Smooth muscle cell (in vitro differentiated cells): ENCODE results near the gene FMNL3. TPM values are rescaled to one million over a fixed set of nuclear protein-coding genes. Genes with fewer than 3 reads are reported as not detected.

Experiments
- DNase-seq: peaks from one replicate; lab custom pipeline; 2025; ENCODE audit not compliant: unreplicated experiment; lab: John Stamatoyannopoulos, UW
- H2AFZ ChIP-seq: fragments of 200-600 bp; sonication (generic); 2 replicates; pipeline ENCODE4 v1.6.0; 2016; ENCODE audit warnings: antibody characterized with exemption, low read depth, mild to moderate bottlenecking
- H3F3A ChIP-seq: fragments of 200-600 bp; sonication (generic); 2 replicates; pipeline ENCODE4 v1.6.0; 2017; ENCODE audit warnings: antibody characterized with exemption, low read depth
- H3K27ac ChIP-seq: fragments of 200-600 bp; sonication (generic); 2 replicates; pipeline ENCODE4 v1.5.1; 2016; ENCODE audit warnings: low read depth, mild to moderate bottlenecking
- H3K27me3 ChIP-seq: fragments of 200-600 bp; sonication (generic); 2 replicates; pipeline ENCODE4 v1.6.1; 2016; ENCODE audit warnings: low read depth, mild to moderate bottlenecking
- H3K36me3 ChIP-seq: fragments of 200-600 bp; sonication (generic); 2 replicates; pipeline ENCODE4 v1.5.1; 2016; ENCODE audit warnings: low read depth
- H3K4me1 ChIP-seq: fragments of 200-600 bp; sonication (generic); 2 replicates; pipeline ENCODE4 v1.5.1; 2016; ENCODE audit warnings: low read depth
- H3K4me2 ChIP-seq: fragments of 200-600 bp; sonication (generic); 2 replicates; pipeline ENCODE4 v1.6.0; 2016; ENCODE audit warnings: mild to moderate bottlenecking
- H3K4me3 ChIP-seq: fragments of 200-600 bp; sonication (generic); 2 replicates; pipeline ENCODE4 v1.5.1; 2016; ENCODE audit warnings: mild to moderate bottlenecking
- H3K79me2 ChIP-seq: fragments of 200-600 bp; sonication (generic); 2 replicates; pipeline ENCODE4 v1.6.0; 2016; ENCODE audit warnings: low read depth, mild to moderate bottlenecking
- H3K9ac ChIP-seq: fragments of 200-600 bp; sonication (generic); 2 replicates; pipeline ENCODE4 v1.6.0; 2016; ENCODE audit warnings: low read depth
- H3K9me3 ChIP-seq: fragments of 200-600 bp; sonication (generic); replicated peaks from 2 replicates; pipeline ENCODE4 v1.5.1; 2016; ENCODE audit warnings: low read depth
- H4K20me1 ChIP-seq: fragments of 200-600 bp; sonication (generic); 2 replicates; pipeline ENCODE4 v1.6.0; 2016; ENCODE audit warnings: low read depth
- WGBS: methylation state at CpG from one replicate; pipeline ENCODE4 v1.1.7; 2016; ENCODE audit warnings: low lambda C conversion rate; 5-methylcytosine and 5-hydroxymethylcytosine counted together
- polyA plus RNA-seq: library from polyadenylated mRNA; unstranded; fragments of >200 nt; fragmentation: Nextera tagmentation; extraction: Ambion mirVana; gene quantifications from 2 replicates; pipeline ENCODE4 v1.2.1, GENCODE V29; 2016
- total RNA-seq: library from RNA; depleted of rRNA; stranded (reverse); fragments of >200 nt; gene quantifications from 2 replicates; pipeline ENCODE4 v1.2.3, GENCODE V29; 2014
- TF ChIP-seq, protein P1 (sequence below): fragments of 200-600 bp; sonication (generic); IDR thresholded peaks from 2 replicates; pipeline ENCODE4 v1.5.1; 2017; ENCODE audit warnings: borderline replicate concordance, mild to moderate bottlenecking, antibody characterized with exemption; ENCODE audit not compliant: insufficient read depth, poor library complexity, severe bottlenecking

Gene FMNL3
- total and polyA plus RNA-seq, 2 experiments from 2014 or later, result 18.3 to 21.7 TPM

DNA sequence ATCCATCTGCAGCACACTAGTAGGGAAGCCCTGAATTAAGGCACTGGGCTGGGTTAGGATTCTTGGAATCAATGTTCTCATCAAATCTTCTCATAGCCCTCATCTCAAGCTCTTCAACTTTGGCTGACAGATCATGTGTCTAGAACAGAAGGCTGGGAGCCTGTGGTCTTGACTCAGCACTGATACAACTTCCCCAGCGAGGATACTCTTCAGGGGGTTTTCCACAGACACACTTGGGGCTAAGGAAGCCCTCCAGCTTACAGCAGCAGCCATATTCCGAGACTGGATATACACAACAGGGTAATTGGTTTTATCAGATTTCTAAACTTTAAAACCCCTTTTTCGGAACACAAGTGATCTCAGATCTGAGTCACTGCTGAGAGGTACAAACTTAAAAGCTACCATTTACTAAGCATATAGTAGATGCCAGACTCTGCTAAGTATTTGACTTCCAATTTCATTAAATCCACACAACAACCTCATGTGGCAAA lies 3.5 kb downstream of the FMNL3 start:
- TF ChIP-seq, protein P1, sequence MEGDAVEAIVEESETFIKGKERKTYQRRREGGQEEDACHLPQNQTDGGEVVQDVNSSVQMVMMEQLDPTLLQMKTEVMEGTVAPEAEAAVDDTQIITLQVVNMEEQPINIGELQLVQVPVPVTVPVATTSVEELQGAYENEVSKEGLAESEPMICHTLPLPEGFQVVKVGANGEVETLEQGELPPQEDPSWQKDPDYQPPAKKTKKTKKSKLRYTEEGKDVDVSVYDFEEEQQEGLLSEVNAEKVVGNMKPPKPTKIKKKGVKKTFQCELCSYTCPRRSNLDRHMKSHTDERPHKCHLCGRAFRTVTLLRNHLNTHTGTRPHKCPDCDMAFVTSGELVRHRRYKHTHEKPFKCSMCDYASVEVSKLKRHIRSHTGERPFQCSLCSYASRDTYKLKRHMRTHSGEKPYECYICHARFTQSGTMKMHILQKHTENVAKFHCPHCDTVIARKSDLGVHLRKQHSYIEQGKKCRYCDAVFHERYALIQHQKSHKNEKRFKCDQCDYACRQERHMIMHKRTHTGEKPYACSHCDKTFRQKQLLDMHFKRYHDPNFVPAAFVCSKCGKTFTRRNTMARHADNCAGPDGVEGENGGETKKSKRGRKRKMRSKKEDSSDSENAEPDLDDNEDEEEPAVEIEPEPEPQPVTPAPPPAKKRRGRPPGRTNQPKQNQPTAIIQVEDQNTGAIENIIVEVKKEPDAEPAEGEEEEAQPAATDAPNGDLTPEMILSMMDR, result no peak
- H3F3A ChIP-seq, result peaks cover 17% of the 10 kb centered on the region
- no peak overlapping the region for H2AFZ ChIP-seq
- WGBS, result 12% methylated on average over 3 of the region's 3 CpGs
- peak overlapping the region; percentile 88 for H3K27ac ChIP-seq
- H3K4me3 ChIP-seq, result no peak overlapping the region
- H3K4me2 ChIP-seq, result peak overlapping the region; percentile 84
- peaks cover 46% of the 10 kb centered on the region for H3K79me2 ChIP-seq
- peak overlapping the region; percentile 56 for H3K9ac ChIP-seq
- peaks cover 30% of the 10 kb centered on the region for H4K20me1 ChIP-seq
- no peaks in the 10 kb centered on the region for H3K27me3 ChIP-seq
- DNase-seq, result no peak
- no peaks in the 10 kb centered on the region for H3K9me3 ChIP-seq
- no peaks in the 10 kb centered on the region for H3K36me3 ChIP-seq
- peaks cover 34% of the 10 kb centered on the region for H3K4me1 ChIP-seq

DNA sequence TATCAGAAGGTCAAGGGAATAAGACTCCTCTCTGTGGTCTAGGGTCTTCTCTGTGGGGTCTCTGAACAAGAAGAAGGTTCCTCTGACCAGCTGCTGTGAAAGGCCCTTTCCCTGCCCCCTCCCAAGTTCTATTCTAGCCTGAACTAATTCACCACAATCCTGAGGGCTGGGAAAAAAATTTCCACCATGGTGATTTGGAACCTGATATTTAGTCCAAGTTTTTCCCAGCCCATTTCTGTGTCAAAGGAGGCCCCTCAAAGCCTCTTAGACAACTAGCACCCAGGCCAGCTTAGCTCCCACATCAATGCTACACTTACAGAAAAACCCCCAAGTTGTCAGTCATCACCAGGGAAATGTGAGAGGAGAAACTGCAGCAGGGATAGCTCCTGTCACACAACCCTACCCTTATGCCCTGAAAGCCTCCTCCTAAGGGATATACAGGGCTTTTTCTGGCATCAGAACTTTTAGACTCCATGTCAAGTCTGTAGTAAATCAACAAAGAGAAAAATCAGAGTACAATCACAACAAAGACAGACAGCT lies 4.5 kb downstream of the FMNL3 start:
- Histone ChIP-seq H3K4me3 (no peak overlapping the region), H3K4me1 (peaks cover 42% of the 10 kb centered on the region), H3K4me2 (peak overlapping the region; percentile 84), H3K9ac (peak overlapping the region; percentile 56), H3K27ac (peak overlapping the region; percentile 88), H3K36me3 (no peaks in the 10 kb centered on the region), H3F3A (peaks cover 17% of the 10 kb centered on the region), H3K9me3 (no peaks in the 10 kb centered on the region), H4K20me1 (peaks cover 39% of the 10 kb centered on the region), H3K27me3 (no peaks in the 10 kb centered on the region), H3K79me2 (peaks cover 53% of the 10 kb centered on the region), H2AFZ (no peak overlapping the region)
- TF ChIP-seq, protein P1, result no peak
- no peak for DNase-seq

DNA sequence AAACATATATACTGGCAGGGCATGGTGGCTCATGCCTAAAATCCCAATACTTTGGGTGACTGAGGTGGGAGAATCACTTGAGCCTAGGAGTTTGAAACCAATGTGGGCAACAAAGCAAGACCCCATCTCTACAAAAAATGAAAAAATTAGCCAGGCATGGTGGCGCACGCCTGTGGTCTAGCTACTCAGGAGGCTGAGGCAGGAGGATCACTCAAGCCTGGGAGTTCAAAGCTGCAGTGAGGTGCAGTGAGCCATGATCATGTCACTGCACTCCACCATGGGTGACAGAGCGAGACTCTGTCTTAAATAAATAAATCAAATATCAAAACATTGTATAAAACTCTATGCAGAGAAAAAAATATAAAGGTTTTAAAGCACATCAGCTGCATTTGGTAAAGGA lies 5.2 kb downstream of the FMNL3 start:
- Histone ChIP-seq H2AFZ (no peak overlapping the region), H3K36me3 (no peaks in the 10 kb centered on the region), H3K4me1 (peaks cover 42% of the 10 kb centered on the region), H3F3A (peaks cover 17% of the 10 kb centered on the region), H3K4me2 (no peak overlapping the region), H4K20me1 (peaks cover 40% of the 10 kb centered on the region), H3K4me3 (no peak overlapping the region), H3K9me3 (no peaks in the 10 kb centered on the region), H3K9ac (no peak overlapping the region), H3K79me2 (peaks cover 60% of the 10 kb centered on the region), H3K27ac (peak overlapping the region; percentile 88), H3K27me3 (no peaks in the 10 kb centered on the region)
- 89% methylated on average over 3 of the region's 3 CpGs for WGBS
- TF ChIP-seq, protein P1, result no peak
- DNase-seq, result no peak
